Activated CD8-positive, alpha-beta memory T cell treated with anti-CD3 and anti-CD28 coated beads for 4 hours (primary cell): ENCODE data around the gene RAB11FIP5.

ENCODE experiments used
- DNase-seq, 2 donors: peaks; one replicate each; pipeline ENCODE4 v3.0.0-alpha.2; 2020; ENCODE audit warnings: low read depth in 2 of 2

Gene RAB11FIP5

GRCh38 chr2:73034661-73035375, 77.9 kb downstream of the RAB11FIP5 start:
- DNase-seq = no peak

GRCh38 chr2:73033766-73034381, 78.9 kb downstream of the RAB11FIP5 start:
- DNase-seq = no peak

GRCh38 chr2:73033142-73033765, 79.5 kb downstream of the RAB11FIP5 start:
- no peak for DNase-seq

GRCh38 chr2:73032702-73033097, 80.0 kb downstream of the RAB11FIP5 start:
- DNase-seq = no peak

- DNase-seq = no peak
Observed at GRCh38 chr2:73031725-73032701, 80.7 kb downstream of the RAB11FIP5 start.

- no peak for DNase-seq
Observed at GRCh38 chr2:73031095-73031678, 81.6 kb downstream of the RAB11FIP5 start.

GRCh38 chr2:73028841-73029240, 83.9 kb downstream of the RAB11FIP5 start:
- no peak for DNase-seq

GRCh38 chr2:73027340-73027739, 85.4 kb downstream of the RAB11FIP5 start:
- no peak for DNase-seq

- DNase-seq = no peak
Observed at GRCh38 chr2:73023497-73023896, 89.3 kb downstream of the RAB11FIP5 start.
